Measurements from ENCODE around the gene NCOA1. TPM values are rescaled to one million over a fixed set of nuclear protein-coding genes. Genes with fewer than 3 reads are reported as not detected.

The NCOA1 gene
- total and polyA plus RNA-seq, 2 of the 4 experiments (the other 2 are of a cell fraction): 6.7 to 11.3 TPM

DNA sequence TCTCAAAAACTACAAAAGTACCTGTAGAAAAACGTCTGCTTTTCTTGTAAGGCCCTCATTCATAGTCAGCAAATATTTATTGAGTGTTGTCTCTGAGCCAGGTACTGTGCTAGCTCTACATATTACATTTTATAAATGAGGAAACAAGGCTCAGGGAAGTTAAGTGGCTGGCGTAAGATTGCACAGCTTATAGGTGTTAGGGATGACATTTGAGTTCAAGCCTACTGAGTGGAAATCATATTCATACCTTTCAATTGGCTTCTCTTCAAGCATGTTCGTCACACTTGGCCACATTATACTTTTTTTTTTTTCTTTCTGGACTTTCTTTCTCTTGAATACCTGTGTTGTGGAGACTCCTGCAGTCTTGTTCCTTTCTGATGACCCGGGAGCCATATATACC lies 5.9 kb downstream of the NCOA1 start:
- Histone ChIP-seq H4K5ac (ENCODE audit: low read depth, low read length) (no peak overlapping the region), H2AFZ (replicated peaks; ENCODE audit: low read length, poor library complexity) (no peak overlapping the region), H3K56ac (ENCODE audit: extremely low read depth, insufficient read depth, low read length) (no peak overlapping the region), H2BK120ac (ENCODE audit: low read depth, low read length) (no peak overlapping the region), H3K23ac (ENCODE audit: low read depth, low read length) (no peak overlapping the region), H2AK9ac (replicated peaks; ENCODE audit: low read depth, low read length, poor library complexity) (no peak overlapping the region), H3K4me3 (ENCODE audit: insufficient read depth, low read depth, low read length) (no peak overlapping the region), H2AK5ac (ENCODE audit: low read depth, low read length) (no peak overlapping the region), H3K9ac (ENCODE audit: low read depth, low read length) (no peak overlapping the region), H2BK5ac (ENCODE audit: low read depth, low read length, poor library complexity, severe bottlenecking) (no peak overlapping the region), H3K4me2 (ENCODE audit: low read depth, low read length) (no peak overlapping the region), H4K8ac (ENCODE audit: low read depth in 2 of 2, low read length in 2 of 2) (no peak overlapping the region), H3K27me3 (ENCODE audit: control insufficient read depth, insufficient read depth, low read length) (no peaks in the 10 kb centered on the region), H3K4me1 (ENCODE audit: control insufficient read depth, insufficient read depth, low read length) (peaks cover 5% of the 10 kb centered on the region), H3K18ac (ENCODE audit: low read depth, low read length) (no peak overlapping the region), H3K27ac (ENCODE audit: insufficient read depth, low read length) (no peak overlapping the region), H4K91ac (ENCODE audit: insufficient read depth, low read depth, low read length) (no peak overlapping the region), H2BK20ac (ENCODE audit: low read depth, low read length) (no peak overlapping the region), H3K9me3 (ENCODE audit: control insufficient read depth, insufficient read depth, low read length) (no peaks in the 10 kb centered on the region), H3K14ac (replicated peaks; ENCODE audit: low read depth, low read length) (no peak overlapping the region), H3K36me3 (ENCODE audit: control insufficient read depth, insufficient read depth, low read length) (no peaks in the 10 kb centered on the region), H3K79me1 (ENCODE audit: low read depth in 1 of 2, low read length in 2 of 2) (peaks cover 31 to 40% of the 10 kb centered on the region in 2 experiments), H3K9me1 (ENCODE audit: insufficient read depth, low read length) (no peaks in the 10 kb centered on the region; the same call in 1 of the 2 replicates), H4K20me1 (ENCODE audit: insufficient read depth, low read length) (peaks cover 22% of the 10 kb centered on the region; the same call in 1 of the 2 replicates), H3K4ac (ENCODE audit: low read depth, low read length) (no peak overlapping the region), H2BK15ac (ENCODE audit: low read depth, low read length) (no peak overlapping the region)
- CTCF ChIA-PET: interaction anchor here (0.6 to 1.3 kb wide), 3 partner anchors 9 to 65 kb away, joined by 3 to 10 read pairs (median 5); no protein-coding TSS in a partner anchor
- POLR2A ChIA-PET (ENCODE audit: unreplicated experiment): no interaction called here
- TF ChIP-seq USF2 (IDR thresholded peaks at IDR 0.05; ENCODE audit: low read depth, low read length): no peak
- no peak for TF ChIP-seq BHLHE40 (IDR thresholded peaks at IDR 0.05; ENCODE audit: low read depth, low read length)
- TF ChIP-seq RFX5 (IDR thresholded peaks at IDR 0.05; ENCODE audit: low read depth, low read length): no peak
- no peak for TF ChIP-seq POLR2A (IDR thresholded peaks at IDR 0.05; ENCODE audit: low read depth, low read length)
- TF ChIP-seq MAZ (IDR thresholded peaks at IDR 0.05; ENCODE audit: borderline replicate concordance, low read depth, low read length): no peak
- TF ChIP-seq RCOR1 (IDR thresholded peaks at IDR 0.05; ENCODE audit: insufficient replicate concordance, low read length): no peak
- no peak for TF ChIP-seq ELK1 (IDR thresholded peaks at IDR 0.05; ENCODE audit: borderline replicate concordance, low read depth, low read length)
- TF ChIP-seq, protein P1, sequence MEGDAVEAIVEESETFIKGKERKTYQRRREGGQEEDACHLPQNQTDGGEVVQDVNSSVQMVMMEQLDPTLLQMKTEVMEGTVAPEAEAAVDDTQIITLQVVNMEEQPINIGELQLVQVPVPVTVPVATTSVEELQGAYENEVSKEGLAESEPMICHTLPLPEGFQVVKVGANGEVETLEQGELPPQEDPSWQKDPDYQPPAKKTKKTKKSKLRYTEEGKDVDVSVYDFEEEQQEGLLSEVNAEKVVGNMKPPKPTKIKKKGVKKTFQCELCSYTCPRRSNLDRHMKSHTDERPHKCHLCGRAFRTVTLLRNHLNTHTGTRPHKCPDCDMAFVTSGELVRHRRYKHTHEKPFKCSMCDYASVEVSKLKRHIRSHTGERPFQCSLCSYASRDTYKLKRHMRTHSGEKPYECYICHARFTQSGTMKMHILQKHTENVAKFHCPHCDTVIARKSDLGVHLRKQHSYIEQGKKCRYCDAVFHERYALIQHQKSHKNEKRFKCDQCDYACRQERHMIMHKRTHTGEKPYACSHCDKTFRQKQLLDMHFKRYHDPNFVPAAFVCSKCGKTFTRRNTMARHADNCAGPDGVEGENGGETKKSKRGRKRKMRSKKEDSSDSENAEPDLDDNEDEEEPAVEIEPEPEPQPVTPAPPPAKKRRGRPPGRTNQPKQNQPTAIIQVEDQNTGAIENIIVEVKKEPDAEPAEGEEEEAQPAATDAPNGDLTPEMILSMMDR (conservative IDR thresholded peaks at IDR 0.05; ENCODE audit: low read depth, low read length): no peak
- no peak for TF ChIP-seq SMC3 (IDR thresholded peaks at IDR 0.05; ENCODE audit: low read depth, low read length)
- no peak for TF ChIP-seq MAFK (IDR thresholded peaks at IDR 0.05; ENCODE audit: low read depth, low read length)
- TF ChIP-seq MXI1 (IDR thresholded peaks at IDR 0.05; ENCODE audit: borderline replicate concordance, low read depth, low read length): no peak
- TF ChIP-seq CEBPB (IDR thresholded peaks at IDR 0.05; ENCODE audit: low read depth, low read length): no peak
- TF ChIP-seq NFE2L2 (IDR thresholded peaks at IDR 0.05; ENCODE audit: low read depth, low read length): no peak
- DNase-seq (no peak), ATAC-seq (ENCODE audit: low read depth) (no peak)
- intact Hi-C loops (cut with micrococcal nuclease) (no loop called here), in situ Hi-C loops (cut with MboI; ENCODE audit: low sequenced_read_pairs) (no loop called here), dilution Hi-C loops (cut with HindIII; ENCODE audit: low sequenced_read_pairs, unreplicated experiment) (no loop called here)
- no CpG with 5 or more reads among the region's 4 CpGs for WGBS, 2 experiments (ENCODE audit: extremely low coverage in 2 of 2, insufficient read length in 1 of 2)
- BruUV-seq (replicated peaks): no TSS peak

Data from IMR-90 (cell line).